ENCODE measurements around the gene SLC39A8.
"Not testable (repeated sequence)": the region's sequence is repeated elsewhere in the genome, so short reads cannot be mapped to it uniquely, and the experiment has no call there.

DNA sequence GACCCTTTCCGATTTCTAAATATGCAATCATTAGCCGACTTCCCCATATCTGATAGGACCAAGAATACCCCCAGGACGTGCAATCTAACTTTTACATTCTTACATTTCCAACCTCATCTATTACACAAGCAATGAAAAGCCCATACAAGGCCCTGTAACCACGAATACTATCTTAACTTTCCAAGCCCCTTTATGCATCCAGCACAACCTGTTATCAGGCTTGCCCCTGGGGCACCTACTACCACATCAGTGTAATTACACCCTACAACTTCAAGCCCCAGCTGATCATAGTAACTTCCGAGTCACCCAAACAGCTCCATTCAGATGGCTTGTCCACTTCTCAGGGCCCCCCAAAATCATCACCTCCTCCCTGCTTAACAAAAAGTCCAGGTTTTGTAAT, 102.0 kb downstream of the SLC39A8 start:
- TF ChIP-seq, protein P1, sequence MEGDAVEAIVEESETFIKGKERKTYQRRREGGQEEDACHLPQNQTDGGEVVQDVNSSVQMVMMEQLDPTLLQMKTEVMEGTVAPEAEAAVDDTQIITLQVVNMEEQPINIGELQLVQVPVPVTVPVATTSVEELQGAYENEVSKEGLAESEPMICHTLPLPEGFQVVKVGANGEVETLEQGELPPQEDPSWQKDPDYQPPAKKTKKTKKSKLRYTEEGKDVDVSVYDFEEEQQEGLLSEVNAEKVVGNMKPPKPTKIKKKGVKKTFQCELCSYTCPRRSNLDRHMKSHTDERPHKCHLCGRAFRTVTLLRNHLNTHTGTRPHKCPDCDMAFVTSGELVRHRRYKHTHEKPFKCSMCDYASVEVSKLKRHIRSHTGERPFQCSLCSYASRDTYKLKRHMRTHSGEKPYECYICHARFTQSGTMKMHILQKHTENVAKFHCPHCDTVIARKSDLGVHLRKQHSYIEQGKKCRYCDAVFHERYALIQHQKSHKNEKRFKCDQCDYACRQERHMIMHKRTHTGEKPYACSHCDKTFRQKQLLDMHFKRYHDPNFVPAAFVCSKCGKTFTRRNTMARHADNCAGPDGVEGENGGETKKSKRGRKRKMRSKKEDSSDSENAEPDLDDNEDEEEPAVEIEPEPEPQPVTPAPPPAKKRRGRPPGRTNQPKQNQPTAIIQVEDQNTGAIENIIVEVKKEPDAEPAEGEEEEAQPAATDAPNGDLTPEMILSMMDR (IDR thresholded peaks at IDR 0.05), result not testable (repeated sequence)
- TF ChIP-seq POLR2A (IDR thresholded peaks at IDR 0.05), result not testable (repeated sequence)

Measured in heart left ventricle (tissue), 13 donors.